ENCODE results near the gene KRT73. TPM values are rescaled to one million over a fixed set of nuclear protein-coding genes. Genes with fewer than 3 reads are reported as not detected.
A peak's percentile ranks its signal among the peaks of the same experiment; 100 is the strongest.

KRT73 gene
- total and polyA plus RNA-seq, 2 experiments from 2014 or later = not detected

DNA sequence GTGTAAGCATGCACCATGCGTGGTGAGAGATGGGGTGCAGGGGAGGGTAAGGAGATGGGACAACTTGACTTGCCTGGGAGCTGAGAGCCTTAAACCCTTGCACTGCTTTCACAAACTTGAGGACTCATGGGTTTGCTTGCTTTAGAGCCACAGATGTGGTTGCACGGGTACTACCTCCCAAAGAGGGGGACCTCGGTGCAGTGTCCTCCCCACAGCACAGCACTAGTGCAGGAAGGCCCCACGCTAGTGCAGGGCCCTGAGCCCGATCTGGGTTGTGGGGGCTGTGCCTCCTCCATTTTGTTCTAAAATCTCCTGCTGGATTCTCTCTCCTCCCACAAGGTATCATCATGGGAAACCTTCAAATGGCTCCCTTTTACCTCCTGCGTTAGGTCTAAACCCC lies 28.3 kb downstream of the KRT73 start:
- H3K27me3 Mint-ChIP-seq (ENCODE audit: insufficient read depth, low read depth, poor library complexity) = peaks cover 2% of the 10 kb centered on the region
- 0 out of 3 replicates have a peak, but pooled peaks cover 4% of the 10 kb centered on the region for H3K4me1 Mint-ChIP-seq
- H3K36me3 ChIP-seq (ENCODE audit: insufficient read depth) = no peaks in the 10 kb centered on the region
- peaks cover 35% of the 10 kb centered on the region for H3K9me3 Mint-ChIP-seq
- H3K4me3 ChIP-seq = no peak overlapping the region
- TF ChIP-seq, protein P1, sequence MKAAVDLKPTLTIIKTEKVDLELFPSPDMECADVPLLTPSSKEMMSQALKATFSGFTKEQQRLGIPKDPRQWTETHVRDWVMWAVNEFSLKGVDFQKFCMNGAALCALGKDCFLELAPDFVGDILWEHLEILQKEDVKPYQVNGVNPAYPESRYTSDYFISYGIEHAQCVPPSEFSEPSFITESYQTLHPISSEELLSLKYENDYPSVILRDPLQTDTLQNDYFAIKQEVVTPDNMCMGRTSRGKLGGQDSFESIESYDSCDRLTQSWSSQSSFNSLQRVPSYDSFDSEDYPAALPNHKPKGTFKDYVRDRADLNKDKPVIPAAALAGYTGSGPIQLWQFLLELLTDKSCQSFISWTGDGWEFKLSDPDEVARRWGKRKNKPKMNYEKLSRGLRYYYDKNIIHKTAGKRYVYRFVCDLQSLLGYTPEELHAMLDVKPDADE (IDR thresholded peaks at IDR 0.05) = no peak
- H3K27me3 ChIP-seq (ENCODE audit: insufficient read depth) = no peaks in the 10 kb centered on the region
- H3K4me3 Mint-ChIP-seq = no peak overlapping the region
- no peak for ATAC-seq
- no peaks in the 10 kb centered on the region for H3K4me1 ChIP-seq (ENCODE audit: insufficient read depth)
- H3K27ac Mint-ChIP-seq = no peak overlapping the region
- peaks cover 18% of the 10 kb centered on the region for H3K36me3 Mint-ChIP-seq (ENCODE audit: low read depth)
- H4K20me1 ChIP-seq (replicated peaks; ENCODE audit: insufficient read depth) = no peaks in the 10 kb centered on the region
- H3K27ac ChIP-seq (ENCODE audit: low read depth) = no peak overlapping the region
- H3K79me2 ChIP-seq (replicated peaks; ENCODE audit: insufficient read depth) = no peaks in the 10 kb centered on the region
- DNase-seq (ENCODE audit: low spot score) = no peak
- no peak overlapping the region for H2AFZ ChIP-seq
- no peak overlapping the region for H3K4me2 ChIP-seq
- H3K9me2 ChIP-seq (ENCODE audit: insufficient read depth) = no peaks in the 10 kb centered on the region
- no peaks in the 10 kb centered on the region for H3F3A ChIP-seq (replicated peaks; ENCODE audit: low read depth)

DNA sequence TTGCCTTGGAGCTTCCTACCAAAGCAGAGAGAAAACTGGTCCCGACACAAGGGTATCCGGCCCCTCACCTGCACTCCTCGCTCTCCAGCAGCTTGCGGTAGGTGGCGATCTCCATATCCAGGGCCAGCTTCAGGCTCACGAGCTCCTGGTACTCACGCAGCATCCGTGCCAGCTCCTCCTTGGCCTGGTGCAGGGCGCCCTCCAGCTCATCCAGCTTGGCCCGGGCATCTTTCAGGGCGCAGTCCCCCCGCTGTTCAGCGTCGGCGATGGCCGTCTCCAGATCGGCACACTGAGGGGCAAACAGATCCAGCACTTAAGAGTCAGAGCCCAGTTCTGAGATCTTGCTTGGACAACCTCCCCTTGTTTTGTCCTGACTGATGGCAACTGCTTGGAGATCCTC lies 30.8 kb downstream of the KRT73 start:
- H3F3A ChIP-seq (replicated peaks; ENCODE audit: low read depth) = no peaks in the 10 kb centered on the region
- H3K27ac ChIP-seq (ENCODE audit: low read depth) = no peak overlapping the region
- H3K79me2 ChIP-seq (replicated peaks; ENCODE audit: insufficient read depth) = no peaks in the 10 kb centered on the region
- Mint-ChIP-seq H3K4me3 (no peak overlapping the region), H3K27me3 (ENCODE audit: insufficient read depth, low read depth, poor library complexity) (peaks cover 2% of the 10 kb centered on the region), H3K4me1 (peaks cover 7% of the 10 kb centered on the region), H3K9me3 (peaks cover 27% of the 10 kb centered on the region), H3K27ac (no peak overlapping the region), H3K36me3 (ENCODE audit: low read depth) (peaks cover 18% of the 10 kb centered on the region)
- peak; percentile 33 for ATAC-seq
- H3K27me3 ChIP-seq (ENCODE audit: insufficient read depth) = no peaks in the 10 kb centered on the region
- no peaks in the 10 kb centered on the region for H3K9me2 ChIP-seq (ENCODE audit: insufficient read depth)
- H3K4me1 ChIP-seq (ENCODE audit: insufficient read depth) = no peaks in the 10 kb centered on the region
- H4K20me1 ChIP-seq (replicated peaks; ENCODE audit: insufficient read depth) = no peaks in the 10 kb centered on the region
- H3K36me3 ChIP-seq (ENCODE audit: insufficient read depth) = no peaks in the 10 kb centered on the region
- H3K4me2 ChIP-seq = no peak overlapping the region
- TF ChIP-seq, protein P1 (IDR thresholded peaks at IDR 0.05) = no peak
- TF ChIP-seq STAT1 (IDR thresholded peaks at IDR 0.05; ENCODE audit: unreplicated experiment) = no peak
- TF ChIP-seq, protein P2, sequence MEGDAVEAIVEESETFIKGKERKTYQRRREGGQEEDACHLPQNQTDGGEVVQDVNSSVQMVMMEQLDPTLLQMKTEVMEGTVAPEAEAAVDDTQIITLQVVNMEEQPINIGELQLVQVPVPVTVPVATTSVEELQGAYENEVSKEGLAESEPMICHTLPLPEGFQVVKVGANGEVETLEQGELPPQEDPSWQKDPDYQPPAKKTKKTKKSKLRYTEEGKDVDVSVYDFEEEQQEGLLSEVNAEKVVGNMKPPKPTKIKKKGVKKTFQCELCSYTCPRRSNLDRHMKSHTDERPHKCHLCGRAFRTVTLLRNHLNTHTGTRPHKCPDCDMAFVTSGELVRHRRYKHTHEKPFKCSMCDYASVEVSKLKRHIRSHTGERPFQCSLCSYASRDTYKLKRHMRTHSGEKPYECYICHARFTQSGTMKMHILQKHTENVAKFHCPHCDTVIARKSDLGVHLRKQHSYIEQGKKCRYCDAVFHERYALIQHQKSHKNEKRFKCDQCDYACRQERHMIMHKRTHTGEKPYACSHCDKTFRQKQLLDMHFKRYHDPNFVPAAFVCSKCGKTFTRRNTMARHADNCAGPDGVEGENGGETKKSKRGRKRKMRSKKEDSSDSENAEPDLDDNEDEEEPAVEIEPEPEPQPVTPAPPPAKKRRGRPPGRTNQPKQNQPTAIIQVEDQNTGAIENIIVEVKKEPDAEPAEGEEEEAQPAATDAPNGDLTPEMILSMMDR (conservative IDR thresholded peaks at IDR 0.05; ENCODE audit: low read depth in 2 of 2) = peak; percentile 7 to 58; a peak in 3 of 4 replicates
- no peak for TF ChIP-seq ZNF114 (CRISPR knock-in tag; IDR thresholded peaks at IDR 0.05)
- DNase-seq (ENCODE audit: low spot score) = peak; percentile 56
- 0 out of 2 replicates have a peak overlapping the region, but pooled peaks have one; percentile 43 for H2AFZ ChIP-seq
- H3K4me3 ChIP-seq = no peak overlapping the region

GRCh38 chr12:52585946-52586345 lies 32.4 kb downstream of the KRT73 start:
- H3K9me3 Mint-ChIP-seq = peaks cover 12% of the 10 kb centered on the region
- no peak overlapping the region for H3K4me2 ChIP-seq
- no peaks in the 10 kb centered on the region for H4K20me1 ChIP-seq (replicated peaks; ENCODE audit: insufficient read depth)
- no peaks in the 10 kb centered on the region for H3K79me2 ChIP-seq (replicated peaks; ENCODE audit: insufficient read depth)
- H2AFZ ChIP-seq = no peak overlapping the region
- H3K36me3 Mint-ChIP-seq (ENCODE audit: low read depth) = peaks cover 6% of the 10 kb centered on the region; the same call in 2 of the 3 replicates
- H3K4me1 Mint-ChIP-seq = peaks cover 7% of the 10 kb centered on the region
- H3K27ac ChIP-seq (ENCODE audit: low read depth) = no peak overlapping the region
- no peaks in the 10 kb centered on the region for H3K4me1 ChIP-seq (ENCODE audit: insufficient read depth)
- DNase-seq (ENCODE audit: low spot score) (peak; percentile 11), ATAC-seq (no peak)
- H3K27me3 ChIP-seq (ENCODE audit: insufficient read depth) = no peaks in the 10 kb centered on the region
- no peaks in the 10 kb centered on the region for H3K9me2 ChIP-seq (ENCODE audit: insufficient read depth)
- H3K4me3 ChIP-seq = no peak overlapping the region
- H3K27me3 Mint-ChIP-seq (ENCODE audit: insufficient read depth, low read depth, poor library complexity) = peaks cover 5% of the 10 kb centered on the region
- no peak overlapping the region for H3K27ac Mint-ChIP-seq
- no peaks in the 10 kb centered on the region for H3K36me3 ChIP-seq (ENCODE audit: insufficient read depth)
- H3K4me3 Mint-ChIP-seq = no peak overlapping the region
- H3F3A ChIP-seq (replicated peaks; ENCODE audit: low read depth) = no peaks in the 10 kb centered on the region
- TF ChIP-seq, protein P3, sequence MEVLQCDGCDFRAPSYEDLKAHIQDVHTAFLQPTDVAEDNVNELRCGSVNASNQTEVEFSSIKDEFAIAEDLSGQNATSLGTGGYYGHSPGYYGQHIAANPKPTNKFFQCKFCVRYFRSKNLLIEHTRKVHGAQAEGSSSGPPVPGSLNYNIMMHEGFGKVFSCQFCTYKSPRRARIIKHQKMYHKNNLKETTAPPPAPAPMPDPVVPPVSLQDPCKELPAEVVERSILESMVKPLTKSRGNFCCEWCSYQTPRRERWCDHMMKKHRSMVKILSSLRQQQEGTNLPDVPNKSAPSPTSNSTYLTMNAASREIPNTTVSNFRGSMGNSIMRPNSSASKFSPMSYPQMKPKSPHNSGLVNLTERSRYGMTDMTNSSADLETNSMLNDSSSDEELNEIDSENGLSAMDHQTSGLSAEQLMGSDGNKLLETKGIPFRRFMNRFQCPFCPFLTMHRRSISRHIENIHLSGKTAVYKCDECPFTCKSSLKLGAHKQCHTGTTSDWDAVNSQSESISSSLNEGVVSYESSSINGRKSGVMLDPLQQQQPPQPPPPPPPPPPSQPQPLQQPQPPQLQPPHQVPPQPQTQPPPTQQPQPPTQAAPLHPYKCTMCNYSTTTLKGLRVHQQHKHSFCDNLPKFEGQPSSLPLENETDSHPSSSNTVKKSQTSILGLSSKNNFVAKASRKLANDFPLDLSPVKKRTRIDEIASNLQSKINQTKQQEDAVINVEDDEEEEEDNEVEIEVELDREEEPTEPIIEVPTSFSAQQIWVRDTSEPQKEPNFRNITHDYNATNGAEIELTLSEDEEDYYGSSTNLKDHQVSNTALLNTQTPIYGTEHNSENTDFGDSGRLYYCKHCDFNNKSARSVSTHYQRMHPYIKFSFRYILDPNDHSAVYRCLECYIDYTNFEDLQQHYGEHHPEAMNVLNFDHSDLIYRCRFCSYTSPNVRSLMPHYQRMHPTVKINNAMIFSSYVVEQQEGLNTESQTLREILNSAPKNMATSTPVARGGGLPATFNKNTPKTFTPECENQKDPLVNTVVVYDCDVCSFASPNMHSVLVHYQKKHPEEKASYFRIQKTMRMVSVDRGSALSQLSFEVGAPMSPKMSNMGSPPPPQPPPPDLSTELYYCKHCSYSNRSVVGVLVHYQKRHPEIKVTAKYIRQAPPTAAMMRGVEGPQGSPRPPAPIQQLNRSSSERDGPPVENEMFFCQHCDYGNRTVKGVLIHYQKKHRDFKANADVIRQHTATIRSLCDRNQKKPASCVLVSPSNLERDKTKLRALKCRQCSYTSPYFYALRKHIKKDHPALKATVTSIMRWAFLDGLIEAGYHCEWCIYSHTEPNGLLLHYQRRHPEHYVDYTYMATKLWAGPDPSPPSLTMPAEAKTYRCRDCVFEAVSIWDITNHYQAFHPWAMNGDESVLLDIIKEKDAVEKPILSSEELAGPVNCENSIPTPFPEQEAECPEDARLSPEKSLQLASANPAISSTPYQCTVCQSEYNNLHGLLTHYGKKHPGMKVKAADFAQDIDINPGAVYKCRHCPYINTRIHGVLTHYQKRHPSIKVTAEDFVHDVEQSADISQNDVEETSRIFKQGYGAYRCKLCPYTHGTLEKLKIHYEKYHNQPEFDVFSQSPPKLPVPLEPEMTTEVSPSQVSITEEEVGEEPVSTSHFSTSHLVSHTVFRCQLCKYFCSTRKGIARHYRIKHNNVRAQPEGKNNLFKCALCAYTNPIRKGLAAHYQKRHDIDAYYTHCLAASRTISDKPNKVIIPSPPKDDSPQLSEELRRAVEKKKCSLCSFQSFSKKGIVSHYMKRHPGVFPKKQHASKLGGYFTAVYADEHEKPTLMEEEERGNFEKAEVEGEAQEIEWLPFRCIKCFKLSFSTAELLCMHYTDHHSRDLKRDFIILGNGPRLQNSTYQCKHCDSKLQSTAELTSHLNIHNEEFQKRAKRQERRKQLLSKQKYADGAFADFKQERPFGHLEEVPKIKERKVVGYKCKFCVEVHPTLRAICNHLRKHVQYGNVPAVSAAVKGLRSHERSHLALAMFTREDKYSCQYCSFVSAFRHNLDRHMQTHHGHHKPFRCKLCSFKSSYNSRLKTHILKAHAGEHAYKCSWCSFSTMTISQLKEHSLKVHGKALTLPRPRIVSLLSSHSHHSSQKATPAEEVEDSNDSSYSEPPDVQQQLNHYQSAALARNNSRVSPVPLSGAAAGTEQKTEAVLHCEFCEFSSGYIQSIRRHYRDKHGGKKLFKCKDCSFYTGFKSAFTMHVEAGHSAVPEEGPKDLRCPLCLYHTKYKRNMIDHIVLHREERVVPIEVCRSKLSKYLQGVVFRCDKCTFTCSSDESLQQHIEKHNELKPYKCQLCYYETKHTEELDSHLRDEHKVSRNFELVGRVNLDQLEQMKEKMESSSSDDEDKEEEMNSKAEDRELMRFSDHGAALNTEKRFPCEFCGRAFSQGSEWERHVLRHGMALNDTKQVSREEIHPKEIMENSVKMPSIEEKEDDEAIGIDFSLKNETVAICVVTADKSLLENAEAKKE (CRISPR knock-in tag; IDR thresholded peaks at IDR 0.05) = no peak
- TF ChIP-seq ZNF114 (CRISPR knock-in tag; IDR thresholded peaks at IDR 0.05) = no peak
- TF ChIP-seq NANOG (IDR thresholded peaks at IDR 0.05; ENCODE audit: borderline replicate concordance) = no peak

All from GM23338 (cell line).